HG03135 (cell line): Measurements from ENCODE around the gene CD180.

Experiments
- ATAC-seq: cut with Tn5 transposase; IDR thresholded peaks from one replicate; pipeline ENCODE4 v1.9.1; 2021; ENCODE audit warnings: mild to moderate bottlenecking, moderate library complexity; ENCODE audit not compliant: unreplicated experiment

Gene CD180

GRCh38 chr5:67163863-67164595 lies 32.6 kb downstream of the CD180 start:
- ATAC-seq = no peak

GRCh38 chr5:67163231-67163756 lies 33.3 kb downstream of the CD180 start:
- ATAC-seq = no peak

GRCh38 chr5:67161767-67162166 lies 34.8 kb downstream of the CD180 start:
- ATAC-seq = no peak

DNA sequence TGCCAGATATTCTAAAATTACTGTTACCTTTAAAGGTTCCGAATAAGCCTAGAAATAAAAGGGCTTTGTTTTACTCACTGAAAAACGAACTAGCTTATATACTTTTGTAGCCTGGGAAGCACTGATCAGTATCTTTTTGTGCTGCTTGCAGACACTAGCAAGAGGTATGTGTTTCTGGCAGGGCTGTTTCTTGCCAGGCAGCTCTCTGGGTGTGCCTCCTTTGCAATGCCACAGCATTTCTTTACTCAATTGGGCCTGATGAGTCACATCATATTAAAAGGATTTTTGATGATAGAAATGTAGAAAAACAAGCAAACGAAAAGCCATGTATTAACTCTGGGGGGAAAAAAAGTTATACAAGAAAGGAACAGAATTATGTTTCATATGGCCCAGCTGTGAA lies 35.6 kb downstream of the CD180 start:
- ATAC-seq = no peak

- ATAC-seq = no peak
Observed at GRCh38 chr5:67160272-67160671, 36.3 kb downstream of the CD180 start.

DNA sequence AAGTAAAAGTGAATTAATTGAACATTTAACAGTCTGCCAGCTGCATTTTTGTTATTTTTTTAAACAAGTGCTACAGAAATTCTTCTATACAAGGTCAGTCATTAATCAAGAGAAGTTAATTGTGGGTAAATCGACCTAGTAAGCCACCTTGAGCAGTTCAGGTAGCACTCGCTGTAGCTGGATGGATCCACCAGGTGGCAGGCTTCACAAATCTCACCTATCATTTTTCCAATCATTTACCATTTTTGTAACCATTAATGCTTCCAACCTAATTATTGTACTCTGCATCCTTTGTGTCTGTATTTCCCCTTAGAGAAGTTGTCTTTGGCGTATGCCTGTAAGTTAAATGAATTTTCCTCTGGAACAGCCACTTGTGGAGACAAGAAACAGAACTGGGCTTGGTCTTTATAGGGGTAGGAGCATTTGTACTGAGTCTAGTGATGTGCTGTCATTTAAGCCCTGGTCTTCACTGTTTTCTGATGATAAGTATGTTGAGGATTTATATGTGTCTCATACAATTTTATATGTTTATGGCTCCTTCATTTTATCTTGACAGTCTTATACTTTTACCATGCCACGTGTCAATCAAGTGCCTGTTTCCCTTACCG lies 39.5 kb downstream of the CD180 start:
- peak; percentile 65 for ATAC-seq

DNA sequence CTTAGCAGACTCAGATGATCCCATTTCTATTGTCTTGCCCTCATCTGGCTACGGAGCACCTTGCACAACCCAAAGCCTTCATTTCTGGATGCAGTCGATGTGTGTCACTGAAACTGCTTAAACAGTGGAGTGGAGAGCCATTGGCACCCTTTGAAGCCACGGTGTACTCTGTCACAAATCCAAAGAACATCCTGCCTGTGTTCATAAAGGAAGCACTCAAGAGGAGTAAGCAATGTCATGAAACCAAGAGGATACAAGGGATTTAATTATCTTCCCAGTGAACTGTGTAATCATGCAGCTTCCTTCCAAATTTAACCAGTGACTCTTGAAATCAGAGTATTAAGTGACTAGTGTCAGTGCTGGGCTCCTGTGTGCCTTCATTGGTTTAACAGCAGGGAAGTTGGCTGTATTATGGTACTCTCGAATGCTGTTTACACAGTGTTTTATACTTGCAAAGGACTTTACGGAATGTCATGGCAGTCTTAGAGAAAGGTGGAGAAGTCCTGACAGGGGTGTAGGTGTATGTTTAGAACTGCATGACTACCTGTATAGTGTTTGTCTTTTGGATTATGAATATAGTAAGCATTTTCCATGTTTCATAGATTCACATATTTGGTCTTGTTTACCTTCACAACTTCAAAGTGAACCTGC lies 41.9 kb downstream of the CD180 start:
- ATAC-seq = no peak

GRCh38 chr5:67153292-67153691 lies 43.3 kb downstream of the CD180 start:
- no peak for ATAC-seq

DNA sequence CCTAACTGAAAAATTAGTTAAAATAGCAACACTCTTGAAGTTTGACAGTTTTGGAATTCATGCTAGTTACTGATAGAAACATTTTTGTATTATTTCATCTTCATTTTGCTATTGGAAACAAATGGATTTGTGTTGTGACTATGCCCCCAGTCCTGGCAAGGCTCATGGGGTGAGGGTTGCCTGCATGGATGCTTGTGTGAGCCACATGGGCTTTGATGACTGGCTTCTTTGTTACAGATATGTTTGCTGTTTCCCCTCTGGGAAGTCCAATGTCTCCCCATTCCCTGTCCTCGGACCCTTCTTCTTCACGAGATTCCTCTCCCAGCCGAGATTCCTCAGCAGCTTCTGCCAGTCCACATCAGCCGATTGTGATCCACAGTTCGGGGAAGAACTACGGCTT lies 44.2 kb downstream of the CD180 start:
- ATAC-seq = no peak

- ATAC-seq = no peak
Observed at GRCh38 chr5:67149951-67150523, 46.6 kb downstream of the CD180 start.

- ATAC-seq = no peak
Observed at GRCh38 chr5:67149057-67149950, 47.3 kb downstream of the CD180 start.

GRCh38 chr5:67147760-67148159 lies 48.8 kb downstream of the CD180 start:
- no peak for ATAC-seq

- ATAC-seq = no peak
Observed at GRCh38 chr5:67146981-67147380, 49.6 kb downstream of the CD180 start.

GRCh38 chr5:67146574-67146973 lies 50.0 kb downstream of the CD180 start:
- no peak for ATAC-seq

GRCh38 chr5:67144183-67144639 lies 52.4 kb downstream of the CD180 start:
- ATAC-seq = no peak

GRCh38 chr5:67143549-67143948 lies 53.0 kb downstream of the CD180 start:
- ATAC-seq = no peak

DNA sequence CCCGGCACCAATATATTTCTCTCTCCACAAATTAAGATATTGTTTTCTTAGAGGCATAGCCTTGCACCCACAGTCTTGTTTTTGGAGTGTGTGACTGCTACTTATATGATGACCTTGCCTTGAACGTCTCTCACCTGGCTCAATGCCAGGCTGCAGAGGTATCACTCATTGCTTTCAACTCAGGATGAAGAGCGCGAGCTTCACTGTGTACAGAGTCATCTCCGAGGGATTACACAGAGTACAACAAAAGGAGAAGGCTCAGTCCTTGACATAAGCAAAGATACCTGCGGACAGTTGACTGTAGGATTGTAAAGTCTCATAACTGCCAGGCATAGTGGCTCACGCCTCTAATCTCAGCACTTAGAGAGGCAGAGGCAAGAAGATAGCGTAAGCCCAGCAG lies 53.8 kb downstream of the CD180 start:
- ATAC-seq = no peak

- no peak for ATAC-seq
Observed at GRCh38 chr5:67141644-67142043, 55.0 kb downstream of the CD180 start.

- no peak for ATAC-seq
Observed at GRCh38 chr5:67140413-67140812, 56.2 kb downstream of the CD180 start.

- ATAC-seq = no peak
Observed at GRCh38 chr5:67139030-67139429, 57.6 kb downstream of the CD180 start.
